GM12878 (cell line): ENCODE data around the gene SZRD1.

Experiments used
- CREM ChIP-seq: IDR thresholded peaks from 2 replicates; pipeline ENCODE4 v1.6.1; 2014; ENCODE audit warnings: antibody characterized with exemption, low read depth
- CTCF ChIP-seq, 3 experiments: IDR thresholded peaks in 2 of 3; conservative IDR thresholded peaks in 1 of 3; 2 replicates each; pipeline ENCODE4 v1.5.1; 2011; ENCODE audit warnings: low read depth in 3 of 3, low read length in 3 of 3, mild to moderate bottlenecking in 3 of 3, control low read depth in 2 of 3, moderate library complexity in 2 of 3, inconsistent platforms in 1 of 3, mixed read lengths in 1 of 3; ENCODE audit not compliant: control insufficient read depth in 2 of 3, insufficient read depth in 1 of 3; ENCODE audit errors: extremely low read depth in 1 of 3
- POLR2A ChIP-seq: IDR thresholded peaks from 2 replicates; pipeline ENCODE4 v1.6.1; 2011; ENCODE audit warnings: low read depth, mild to moderate bottlenecking, low read length
- TF ChIP-seq, protein P1 (sequence below): IDR thresholded peaks from 2 replicates; pipeline ENCODE4 v1.6.1; 2011; ENCODE audit warnings: low read depth, low read length, improper control_type of control experiment, borderline replicate concordance
- TF ChIP-seq, protein P2 (sequence below): fragments of 450-650 bp; IDR thresholded peaks from 2 replicates; pipeline ENCODE4 v1.6.1; 2017; ENCODE audit warnings: mild to moderate bottlenecking, low read depth, inconsistent platforms; ENCODE audit not compliant: poor library complexity, severe bottlenecking
- TF ChIP-seq, protein P3 (sequence below): IDR thresholded peaks from 2 replicates; pipeline ENCODE4 v1.6.1; 2012; ENCODE audit warnings: low read depth, low read length, improper control_type of control experiment

- TF ChIP-seq, protein P1, sequence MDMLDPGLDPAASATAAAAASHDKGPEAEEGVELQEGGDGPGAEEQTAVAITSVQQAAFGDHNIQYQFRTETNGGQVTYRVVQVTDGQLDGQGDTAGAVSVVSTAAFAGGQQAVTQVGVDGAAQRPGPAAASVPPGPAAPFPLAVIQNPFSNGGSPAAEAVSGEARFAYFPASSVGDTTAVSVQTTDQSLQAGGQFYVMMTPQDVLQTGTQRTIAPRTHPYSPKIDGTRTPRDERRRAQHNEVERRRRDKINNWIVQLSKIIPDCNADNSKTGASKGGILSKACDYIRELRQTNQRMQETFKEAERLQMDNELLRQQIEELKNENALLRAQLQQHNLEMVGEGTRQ: no peak
- TF ChIP-seq CTCF (IDR thresholded peaks at IDR 0.05 in 2 of 3, conservative IDR thresholded peaks at IDR 0.05 in 1 of 3; ENCODE audit: control insufficient read depth in 2 of 3, extremely low read depth in 1 of 3, insufficient read depth in 1 of 3, low read depth in 3 of 3, low read length in 3 of 3) (no peak), CREM (no peak), POLR2A (no peak)
- TF ChIP-seq, protein P2, sequence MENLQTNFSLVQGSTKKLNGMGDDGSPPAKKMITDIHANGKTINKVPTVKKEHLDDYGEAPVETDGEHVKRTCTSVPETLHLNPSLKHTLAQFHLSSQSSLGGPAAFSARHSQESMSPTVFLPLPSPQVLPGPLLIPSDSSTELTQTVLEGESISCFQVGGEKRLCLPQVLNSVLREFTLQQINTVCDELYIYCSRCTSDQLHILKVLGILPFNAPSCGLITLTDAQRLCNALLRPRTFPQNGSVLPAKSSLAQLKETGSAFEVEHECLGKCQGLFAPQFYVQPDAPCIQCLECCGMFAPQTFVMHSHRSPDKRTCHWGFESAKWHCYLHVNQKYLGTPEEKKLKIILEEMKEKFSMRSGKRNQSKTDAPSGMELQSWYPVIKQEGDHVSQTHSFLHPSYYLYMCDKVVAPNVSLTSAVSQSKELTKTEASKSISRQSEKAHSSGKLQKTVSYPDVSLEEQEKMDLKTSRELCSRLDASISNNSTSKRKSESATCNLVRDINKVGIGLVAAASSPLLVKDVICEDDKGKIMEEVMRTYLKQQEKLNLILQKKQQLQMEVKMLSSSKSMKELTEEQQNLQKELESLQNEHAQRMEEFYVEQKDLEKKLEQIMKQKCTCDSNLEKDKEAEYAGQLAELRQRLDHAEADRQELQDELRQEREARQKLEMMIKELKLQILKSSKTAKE: no peak
- TF ChIP-seq, protein P3, sequence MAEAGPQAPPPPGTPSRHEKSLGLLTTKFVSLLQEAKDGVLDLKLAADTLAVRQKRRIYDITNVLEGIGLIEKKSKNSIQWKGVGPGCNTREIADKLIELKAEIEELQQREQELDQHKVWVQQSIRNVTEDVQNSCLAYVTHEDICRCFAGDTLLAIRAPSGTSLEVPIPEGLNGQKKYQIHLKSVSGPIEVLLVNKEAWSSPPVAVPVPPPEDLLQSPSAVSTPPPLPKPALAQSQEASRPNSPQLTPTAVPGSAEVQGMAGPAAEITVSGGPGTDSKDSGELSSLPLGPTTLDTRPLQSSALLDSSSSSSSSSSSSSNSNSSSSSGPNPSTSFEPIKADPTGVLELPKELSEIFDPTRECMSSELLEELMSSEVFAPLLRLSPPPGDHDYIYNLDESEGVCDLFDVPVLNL: no peak
These were observed 8.7 kb downstream of the SZRD1 start for GRCh38 chr1:16375521-16376340.
